ENCODE results near the gene PEX11A.

Gene PEX11A

DNA sequence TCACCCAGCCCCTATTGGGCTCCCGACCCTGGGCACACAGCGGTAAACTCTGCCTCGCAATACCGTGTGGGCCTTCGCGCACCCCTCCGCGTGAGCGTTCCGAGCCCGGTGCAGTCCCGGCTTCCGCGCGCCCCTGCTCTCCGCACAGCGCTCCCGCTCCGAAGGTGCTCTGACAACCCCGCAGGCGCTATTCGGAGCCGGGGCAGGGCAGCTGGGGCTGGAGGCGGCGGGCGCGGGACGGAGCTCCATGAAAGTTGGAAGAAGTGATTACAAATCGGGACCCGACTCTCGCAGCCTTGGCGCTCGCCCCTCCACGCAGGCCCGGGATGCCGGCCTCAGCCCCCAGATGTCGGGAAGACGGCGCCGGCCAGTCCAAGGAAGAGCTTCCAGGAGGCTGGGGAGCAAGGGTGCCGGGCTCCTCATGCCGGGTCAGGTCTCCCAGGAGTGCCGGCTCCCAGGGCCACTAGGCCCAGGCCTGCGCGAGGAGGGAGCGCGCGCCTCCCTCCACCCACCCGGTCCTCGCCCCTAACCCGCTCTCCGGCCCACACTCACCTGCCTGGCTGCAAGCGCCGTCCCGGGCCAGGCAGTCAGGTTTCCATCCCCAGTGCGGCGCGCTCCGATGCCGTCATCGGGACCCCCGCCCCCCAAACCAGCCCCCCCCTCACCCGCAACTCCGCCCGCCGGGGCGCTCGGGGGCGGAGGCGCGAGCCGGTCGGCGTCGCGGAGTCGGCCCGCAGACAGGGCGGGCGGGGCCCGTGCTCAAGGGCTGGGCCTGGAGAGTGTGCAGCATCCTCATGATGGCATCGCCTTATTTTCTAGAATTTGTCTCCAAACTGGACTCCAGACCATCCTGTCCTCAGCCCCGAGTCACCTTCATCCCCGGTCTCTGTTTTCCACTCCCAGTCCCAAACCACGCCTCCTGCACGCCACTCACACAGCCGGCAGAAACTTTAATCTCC lies 35.4 kb downstream of the PEX11A start, which contains the start of gene KIF7:
Gene KIF7, minus strand, starts transcription at position 621 of the 959 bp plus-strand sequence. CDS start 2,537 bp downstream, outside the sequence.
- no peaks in the 10 kb centered on the region for H3K9me2 ChIP-seq (ENCODE audit: low read depth, low read length)
- no peak for TF ChIP-seq EZH2 (IDR thresholded peaks at IDR 0.05; ENCODE audit: borderline replicate concordance, low read length)
- TF ChIP-seq, protein P1, sequence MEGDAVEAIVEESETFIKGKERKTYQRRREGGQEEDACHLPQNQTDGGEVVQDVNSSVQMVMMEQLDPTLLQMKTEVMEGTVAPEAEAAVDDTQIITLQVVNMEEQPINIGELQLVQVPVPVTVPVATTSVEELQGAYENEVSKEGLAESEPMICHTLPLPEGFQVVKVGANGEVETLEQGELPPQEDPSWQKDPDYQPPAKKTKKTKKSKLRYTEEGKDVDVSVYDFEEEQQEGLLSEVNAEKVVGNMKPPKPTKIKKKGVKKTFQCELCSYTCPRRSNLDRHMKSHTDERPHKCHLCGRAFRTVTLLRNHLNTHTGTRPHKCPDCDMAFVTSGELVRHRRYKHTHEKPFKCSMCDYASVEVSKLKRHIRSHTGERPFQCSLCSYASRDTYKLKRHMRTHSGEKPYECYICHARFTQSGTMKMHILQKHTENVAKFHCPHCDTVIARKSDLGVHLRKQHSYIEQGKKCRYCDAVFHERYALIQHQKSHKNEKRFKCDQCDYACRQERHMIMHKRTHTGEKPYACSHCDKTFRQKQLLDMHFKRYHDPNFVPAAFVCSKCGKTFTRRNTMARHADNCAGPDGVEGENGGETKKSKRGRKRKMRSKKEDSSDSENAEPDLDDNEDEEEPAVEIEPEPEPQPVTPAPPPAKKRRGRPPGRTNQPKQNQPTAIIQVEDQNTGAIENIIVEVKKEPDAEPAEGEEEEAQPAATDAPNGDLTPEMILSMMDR (IDR thresholded peaks at IDR 0.05; ENCODE audit: low read length) = no peak
- no peaks in the 10 kb centered on the region for H3K9me3 ChIP-seq (ENCODE audit: low read length)
- H3F3A ChIP-seq (ENCODE audit: insufficient read depth, low read length) = no peaks in the 10 kb centered on the region
- H3K9ac ChIP-seq (ENCODE audit: low read length) = no peak within 1 kb of the TSS
- H3K27ac ChIP-seq (ENCODE audit: low read depth, low read length, poor library complexity, severe bottlenecking) = no peak within 1 kb of the TSS
- no peak within 1 kb of the TSS for H2AFZ ChIP-seq (ENCODE audit: low read length)
- no peaks in the 10 kb centered on the region for H3K27me3 ChIP-seq (ENCODE audit: insufficient read depth, low read length)
- no peaks in the 10 kb centered on the region for H4K20me1 ChIP-seq (ENCODE audit: insufficient read depth, low read length)
- H3K4me3 ChIP-seq (ENCODE audit: low read depth, low read length, poor library complexity, severe bottlenecking) = no peak within 1 kb of the TSS
- H3K4me2 ChIP-seq (ENCODE audit: low read length) = no peak within 1 kb of the TSS; the same call in 1 of the 2 replicates
- no peaks in the 10 kb centered on the region for H3K36me3 ChIP-seq (ENCODE audit: insufficient read depth, low read length)
- H3K79me2 ChIP-seq (ENCODE audit: insufficient read depth, low read length) = no peaks in the 10 kb centered on the region
- no peaks in the 10 kb centered on the region for H3K4me1 ChIP-seq (ENCODE audit: insufficient read depth, low read length, severe bottlenecking)

DNA sequence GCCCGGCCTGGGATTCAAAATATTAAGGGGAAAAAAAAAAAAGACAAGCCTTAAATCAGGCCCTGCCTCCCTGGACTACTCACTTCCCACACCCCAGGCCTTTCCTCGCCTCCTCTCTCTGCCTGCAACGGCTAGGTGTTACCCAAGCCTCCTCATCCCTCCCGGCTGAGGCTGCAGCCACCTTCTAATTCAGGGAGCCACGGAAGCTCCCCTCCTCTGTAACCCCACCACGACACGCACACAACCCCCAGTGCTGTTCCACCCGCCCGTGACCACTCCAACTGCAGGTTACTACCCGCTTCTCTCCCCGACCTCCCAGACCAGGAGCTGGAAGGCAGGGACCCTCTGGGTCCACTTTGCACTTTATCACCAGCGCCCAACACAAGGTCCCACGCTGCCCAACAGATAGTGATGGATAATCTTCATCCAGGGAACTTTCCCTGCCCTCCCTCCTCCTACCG lies 36.2 kb downstream of the PEX11A start:
- Histone ChIP-seq H2AFZ (ENCODE audit: low read length) (no peak overlapping the region), H3K4me2 (ENCODE audit: low read length) (no peak overlapping the region; the same call in 1 of the 2 replicates), H3K9me2 (ENCODE audit: low read depth, low read length) (no peaks in the 10 kb centered on the region), H3K9me3 (ENCODE audit: low read length) (no peaks in the 10 kb centered on the region), H3K9ac (ENCODE audit: low read length) (no peak overlapping the region), H3K4me1 (ENCODE audit: insufficient read depth, low read length, severe bottlenecking) (no peaks in the 10 kb centered on the region), H3F3A (ENCODE audit: insufficient read depth, low read length) (no peaks in the 10 kb centered on the region), H3K27ac (ENCODE audit: low read depth, low read length, poor library complexity, severe bottlenecking) (no peak overlapping the region), H3K4me3 (ENCODE audit: low read depth, low read length, poor library complexity, severe bottlenecking) (no peak overlapping the region), H4K20me1 (ENCODE audit: insufficient read depth, low read length) (no peaks in the 10 kb centered on the region), H3K27me3 (ENCODE audit: insufficient read depth, low read length) (no peaks in the 10 kb centered on the region), H3K36me3 (ENCODE audit: insufficient read depth, low read length) (no peaks in the 10 kb centered on the region), H3K79me2 (ENCODE audit: insufficient read depth, low read length) (no peaks in the 10 kb centered on the region)
- TF ChIP-seq EZH2 (IDR thresholded peaks at IDR 0.05; ENCODE audit: borderline replicate concordance, low read length) = no peak

DNA sequence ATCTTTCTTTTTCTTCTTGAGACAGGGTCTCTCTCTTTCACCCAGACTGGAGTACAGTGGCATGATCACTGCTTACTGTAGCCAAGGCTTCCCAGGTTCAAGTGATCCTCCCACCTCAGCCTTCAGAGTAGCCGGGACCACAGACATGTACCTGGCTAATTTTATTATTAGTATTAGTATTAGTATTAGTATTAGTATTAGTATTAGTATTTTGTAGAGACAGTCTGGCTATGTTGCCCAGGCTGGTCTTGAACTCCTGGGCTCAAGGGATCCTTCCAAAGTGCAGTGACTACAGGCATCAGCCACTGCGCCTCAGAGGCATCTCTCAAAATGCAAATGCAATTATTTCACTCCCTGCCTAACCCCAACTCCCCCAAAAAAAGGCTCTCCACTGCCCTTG lies 37.0 kb downstream of the PEX11A start:
- Histone ChIP-seq H3K4me3 (ENCODE audit: low read depth, low read length, poor library complexity, severe bottlenecking) (no peak overlapping the region), H2AFZ (ENCODE audit: low read length) (no peak overlapping the region), H3K9ac (ENCODE audit: low read length) (no peak overlapping the region), H3K36me3 (ENCODE audit: insufficient read depth, low read length) (no peaks in the 10 kb centered on the region), H3K27ac (ENCODE audit: low read depth, low read length, poor library complexity, severe bottlenecking) (no peak overlapping the region), H4K20me1 (ENCODE audit: insufficient read depth, low read length) (no peaks in the 10 kb centered on the region), H3K79me2 (ENCODE audit: insufficient read depth, low read length) (no peaks in the 10 kb centered on the region), H3K4me2 (ENCODE audit: low read length) (no peak overlapping the region), H3K4me1 (ENCODE audit: insufficient read depth, low read length, severe bottlenecking) (no peaks in the 10 kb centered on the region), H3K9me2 (ENCODE audit: low read depth, low read length) (no peaks in the 10 kb centered on the region), H3K27me3 (ENCODE audit: insufficient read depth, low read length) (no peaks in the 10 kb centered on the region), H3K9me3 (ENCODE audit: low read length) (no peaks in the 10 kb centered on the region), H3F3A (ENCODE audit: insufficient read depth, low read length) (no peaks in the 10 kb centered on the region)
- TF ChIP-seq EZH2 (IDR thresholded peaks at IDR 0.05; ENCODE audit: borderline replicate concordance, low read length) = no peak
- TF ChIP-seq, protein P1 (IDR thresholded peaks at IDR 0.05; ENCODE audit: low read length) = no peak

All from OCI-LY1 (cell line).